A549 (cell line): ENCODE results near the gene INPP5K. TPM values are rescaled to one million over a fixed set of nuclear protein-coding genes. Genes with fewer than 3 reads are reported as not detected.

ENCODE experiments used
- ATAC-seq, 2 experiments: fragments of 200-7000 bp in 1 of 2; fragments of >200 bp in 1 of 2; cut with Nextera tagmentation in 1 of 2; cut with Tn5 transposase in 1 of 2; 3 replicates each; pipeline versions ENCODE4 v1.8.0 to v1.9.1; 2018 to 2020; ENCODE audit warnings: mild to moderate bottlenecking in 1 of 2, moderate library complexity in 1 of 2
- CTCF ChIA-PET: fragments of 300-600 bp; sonication (Branson Sonifier 250); formaldehyde crosslinking; extraction: SDS; loops from one replicate; lab custom pipeline; 2021; ENCODE audit warnings: antibody characterized with exemption, inconsistent platforms; lab: Yijun Ruan, JAX
- POLR2A ChIA-PET: fragments of 350-600 bp; formaldehyde crosslinking; extraction: SDS; loops from one replicate; lab custom pipeline; 2021; ENCODE audit warnings: antibody characterized with exemption, inconsistent platforms; lab: Yijun Ruan, JAX
- DNase-seq, 2 experiments: peaks; one replicate each; pipeline versions ENCODE4 v3.0.0 to v3.0.0-alpha.2; 2011 to 2016; ENCODE audit warnings: low read depth in 1 of 2, low spot score in 1 of 2
- FAIRE-seq: peaks from 2 replicates; lab custom pipeline; 2011; peaks lifted over from hg19 to GRCh38; lab: Jason Lieb, UNC
- H3K27ac ChIP-seq, 2 experiments: fragments of >200 bp; sonication (Bioruptor Twin); formaldehyde crosslinking; 3 replicates each; pipeline ENCODE4 v1.5.1; 2016 to 2017
- H3K4me1 ChIP-seq: fragments of >200 bp; sonication (Bioruptor Twin); formaldehyde crosslinking; 3 replicates; pipeline ENCODE4 v1.6.1; 2016
- H3K4me2 ChIP-seq: fragments of >200 bp; sonication (Bioruptor Twin); formaldehyde crosslinking; 3 replicates; pipeline ENCODE4 v1.6.1; 2016
- H3K4me3 ChIP-seq: fragments of >200 bp; sonication (Bioruptor Twin); formaldehyde crosslinking; 3 replicates; pipeline ENCODE4 v1.5.1; 2016
- H3K9me3 ChIP-seq: fragments of >200 bp; sonication (Bioruptor Twin); formaldehyde crosslinking; 3 replicates; pipeline ENCODE4 v1.6.1; 2016
- CBX2 ChIP-seq: fragments of 200-600 bp; sonication (generic); IDR thresholded peaks from 2 replicates; pipeline ENCODE4 v1.6.1; 2016; ENCODE audit warnings: low read depth, mild to moderate bottlenecking, borderline replicate concordance
- CBX8 ChIP-seq: fragments of 200-600 bp; sonication (generic); IDR thresholded peaks from 2 replicates; pipeline ENCODE4 v1.6.1; 2016
- CHD4 ChIP-seq: fragments of 200-600 bp; sonication (generic); IDR thresholded peaks from 2 replicates; pipeline ENCODE4 v1.6.1; 2016; ENCODE audit warnings: antibody characterized with exemption, mild to moderate bottlenecking, borderline replicate concordance
- EHMT2 ChIP-seq: fragments of 200-600 bp; sonication (generic); IDR thresholded peaks from 2 replicates; pipeline ENCODE4 v1.6.1; 2016; ENCODE audit warnings: antibody characterized with exemption, low read depth, mild to moderate bottlenecking, moderate library complexity
- FOXS1 ChIP-seq: fragments of 250-450 bp; sonication (Bioruptor Pico); IDR thresholded peaks from 2 replicates; pipeline ENCODE4 v1.5.0; 2020; ENCODE audit warnings: mild to moderate bottlenecking, moderate library complexity
- JUN ChIP-seq, 2 experiments: fragments of >200 bp; sonication (Bioruptor Twin); formaldehyde crosslinking; IDR thresholded peaks; 2 replicates in 1 of 2; 3 replicates in 1 of 2; pipeline ENCODE4 v1.6.1; 2016 to 2017
- KDM1A ChIP-seq: fragments of 200-600 bp; sonication (generic); IDR thresholded peaks from 2 replicates; pipeline ENCODE4 v1.6.1; 2016; ENCODE audit warnings: low read depth, mild to moderate bottlenecking
- NPAS2 ChIP-seq: fragments of 250-450 bp; sonication (Bioruptor Pico); IDR thresholded peaks from 2 replicates; pipeline ENCODE4 v1.8.0; 2022; ENCODE audit warnings: mild to moderate bottlenecking, moderate library complexity, borderline replicate concordance
- RARB ChIP-seq: fragments of 250-450 bp; sonication (Bioruptor Pico); IDR thresholded peaks from 2 replicates; pipeline ENCODE4 v1.8.0; 2021; ENCODE audit warnings: mild to moderate bottlenecking, moderate library complexity
- ZNF302 ChIP-seq: fragments of 250-450 bp; sonication (Bioruptor Pico); IDR thresholded peaks from 2 replicates; pipeline ENCODE4 v1.9.0; 2021; ENCODE audit warnings: inconsistent platforms, mild to moderate bottlenecking, moderate library complexity
- WGBS: methylation state at CpG from one replicate; pipeline ENCODE4 v1.1.6; 2017; ENCODE audit errors: missing lambda C conversion rate; 5-methylcytosine and 5-hydroxymethylcytosine counted together
- polyA plus RNA-seq, 4 experiments: library from polyadenylated mRNA; depleted of rRNA in 3 of 4; stranded (reverse); fragments of >200 nt; fragmentation: RNase III in 1 of 4; extraction: RNeasy Plus Mini Kit Qiagen cat#74134 plus additional on column Dnase treatment in 1 of 4; gene quantifications; 2 replicates in 3 of 4; 3 replicates in 1 of 4; pipeline ENCODE4 v1.2.3, GENCODE V29; 2011 to 2017
- TF ChIP-seq, protein P1 (sequence below): fragments of 150-350 bp; IDR thresholded peaks from 2 replicates; pipeline ENCODE4 v1.6.1; 2014; ENCODE audit warnings: low read depth, mild to moderate bottlenecking, low read length
- TF ChIP-seq, protein P2 (sequence below): fragments of >200 bp; sonication (Bioruptor Twin); formaldehyde crosslinking; IDR thresholded peaks from 3 replicates; pipeline ENCODE4 v1.6.1; 2016
- TF ChIP-seq, protein P3 (sequence below): fragments of 200-600 bp; sonication (generic); IDR thresholded peaks from 2 replicates; pipeline ENCODE4 v1.6.1; 2016; ENCODE audit warnings: antibody characterized with exemption, mild to moderate bottlenecking, moderate library complexity
- TF ChIP-seq, protein P4 (sequence below): fragments of 450-650 bp; IDR thresholded peaks from 2 replicates; pipeline ENCODE4 v1.6.1; 2014; ENCODE audit warnings: antibody characterized with exemption
- TF ChIP-seq, protein P5 (sequence below): IDR thresholded peaks from 2 replicates; pipeline ENCODE4 v1.6.1; 2012

INPP5K gene
- polyA plus RNA-seq, 2 of the 4 experiments (the other 2 are of a cell fraction), result 24.3 to 30.8 TPM

DNA sequence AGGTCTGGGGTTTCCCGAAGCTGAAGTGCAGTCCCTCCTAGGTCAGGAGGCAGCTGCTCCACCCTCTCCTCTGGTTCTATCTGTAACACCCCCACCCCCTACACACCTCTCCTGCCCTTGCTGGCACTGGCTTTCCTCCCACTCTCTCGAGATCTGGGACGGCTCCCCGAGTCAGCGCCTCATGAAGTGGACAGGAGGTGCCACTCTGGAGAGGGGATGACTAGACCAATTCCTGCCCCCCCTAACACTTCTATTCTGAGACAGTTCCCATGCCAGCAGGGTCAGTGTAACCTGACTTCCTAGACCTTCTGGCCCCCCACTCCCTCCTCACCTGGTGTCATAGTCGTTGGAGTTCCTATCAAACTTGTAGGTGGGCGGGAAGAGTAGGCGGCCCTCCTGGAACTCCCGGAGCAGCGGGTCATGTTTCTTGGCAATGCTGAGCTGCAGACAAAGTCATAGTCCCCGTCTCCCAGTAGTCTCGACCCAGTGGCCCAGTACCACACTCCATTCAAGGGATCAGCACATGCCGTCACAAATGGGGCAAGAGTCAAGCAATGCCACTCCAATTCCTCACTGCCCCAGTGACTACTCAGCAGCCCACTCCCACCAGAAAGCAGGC, 9.7 kb downstream of the INPP5K start:
- no peak overlapping the region for H3K4me3 ChIP-seq
- no peak for TF ChIP-seq CHD4
- TF ChIP-seq, protein P1, sequence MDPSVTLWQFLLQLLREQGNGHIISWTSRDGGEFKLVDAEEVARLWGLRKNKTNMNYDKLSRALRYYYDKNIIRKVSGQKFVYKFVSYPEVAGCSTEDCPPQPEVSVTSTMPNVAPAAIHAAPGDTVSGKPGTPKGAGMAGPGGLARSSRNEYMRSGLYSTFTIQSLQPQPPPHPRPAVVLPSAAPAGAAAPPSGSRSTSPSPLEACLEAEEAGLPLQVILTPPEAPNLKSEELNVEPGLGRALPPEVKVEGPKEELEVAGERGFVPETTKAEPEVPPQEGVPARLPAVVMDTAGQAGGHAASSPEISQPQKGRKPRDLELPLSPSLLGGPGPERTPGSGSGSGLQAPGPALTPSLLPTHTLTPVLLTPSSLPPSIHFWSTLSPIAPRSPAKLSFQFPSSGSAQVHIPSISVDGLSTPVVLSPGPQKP, result no peak
- TF ChIP-seq, protein P2, sequence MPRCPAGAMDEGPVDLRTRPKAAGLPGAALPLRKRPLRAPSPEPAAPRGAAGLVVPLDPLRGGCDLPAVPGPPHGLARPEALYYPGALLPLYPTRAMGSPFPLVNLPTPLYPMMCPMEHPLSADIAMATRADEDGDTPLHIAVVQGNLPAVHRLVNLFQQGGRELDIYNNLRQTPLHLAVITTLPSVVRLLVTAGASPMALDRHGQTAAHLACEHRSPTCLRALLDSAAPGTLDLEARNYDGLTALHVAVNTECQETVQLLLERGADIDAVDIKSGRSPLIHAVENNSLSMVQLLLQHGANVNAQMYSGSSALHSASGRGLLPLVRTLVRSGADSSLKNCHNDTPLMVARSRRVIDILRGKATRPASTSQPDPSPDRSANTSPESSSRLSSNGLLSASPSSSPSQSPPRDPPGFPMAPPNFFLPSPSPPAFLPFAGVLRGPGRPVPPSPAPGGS, result no peak
- TF ChIP-seq, protein P3, sequence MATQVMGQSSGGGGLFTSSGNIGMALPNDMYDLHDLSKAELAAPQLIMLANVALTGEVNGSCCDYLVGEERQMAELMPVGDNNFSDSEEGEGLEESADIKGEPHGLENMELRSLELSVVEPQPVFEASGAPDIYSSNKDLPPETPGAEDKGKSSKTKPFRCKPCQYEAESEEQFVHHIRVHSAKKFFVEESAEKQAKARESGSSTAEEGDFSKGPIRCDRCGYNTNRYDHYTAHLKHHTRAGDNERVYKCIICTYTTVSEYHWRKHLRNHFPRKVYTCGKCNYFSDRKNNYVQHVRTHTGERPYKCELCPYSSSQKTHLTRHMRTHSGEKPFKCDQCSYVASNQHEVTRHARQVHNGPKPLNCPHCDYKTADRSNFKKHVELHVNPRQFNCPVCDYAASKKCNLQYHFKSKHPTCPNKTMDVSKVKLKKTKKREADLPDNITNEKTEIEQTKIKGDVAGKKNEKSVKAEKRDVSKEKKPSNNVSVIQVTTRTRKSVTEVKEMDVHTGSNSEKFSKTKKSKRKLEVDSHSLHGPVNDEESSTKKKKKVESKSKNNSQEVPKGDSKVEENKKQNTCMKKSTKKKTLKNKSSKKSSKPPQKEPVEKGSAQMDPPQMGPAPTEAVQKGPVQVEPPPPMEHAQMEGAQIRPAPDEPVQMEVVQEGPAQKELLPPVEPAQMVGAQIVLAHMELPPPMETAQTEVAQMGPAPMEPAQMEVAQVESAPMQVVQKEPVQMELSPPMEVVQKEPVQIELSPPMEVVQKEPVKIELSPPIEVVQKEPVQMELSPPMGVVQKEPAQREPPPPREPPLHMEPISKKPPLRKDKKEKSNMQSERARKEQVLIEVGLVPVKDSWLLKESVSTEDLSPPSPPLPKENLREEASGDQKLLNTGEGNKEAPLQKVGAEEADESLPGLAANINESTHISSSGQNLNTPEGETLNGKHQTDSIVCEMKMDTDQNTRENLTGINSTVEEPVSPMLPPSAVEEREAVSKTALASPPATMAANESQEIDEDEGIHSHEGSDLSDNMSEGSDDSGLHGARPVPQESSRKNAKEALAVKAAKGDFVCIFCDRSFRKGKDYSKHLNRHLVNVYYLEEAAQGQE, result no peak
- FAIRE-seq (no peak), ATAC-seq (no peak), DNase-seq (no peak)
- no peaks in the 10 kb centered on the region for H3K4me1 ChIP-seq
- CTCF ChIA-PET, result interaction anchor here (0.6 to 5.4 kb wide), 6 partner anchors 9 to 408 kb away, joined by 3 to 49 read pairs (median 6); partner anchors contain the start of gene INPP5K
- 91% methylated on average over 13 of the region's 13 CpGs for WGBS
- POLR2A ChIA-PET, result no interaction called here
- no peak overlapping the region for H3K4me2 ChIP-seq
- H3K27ac ChIP-seq, result no peak overlapping the region
- no peaks in the 10 kb centered on the region for H3K9me3 ChIP-seq

DNA sequence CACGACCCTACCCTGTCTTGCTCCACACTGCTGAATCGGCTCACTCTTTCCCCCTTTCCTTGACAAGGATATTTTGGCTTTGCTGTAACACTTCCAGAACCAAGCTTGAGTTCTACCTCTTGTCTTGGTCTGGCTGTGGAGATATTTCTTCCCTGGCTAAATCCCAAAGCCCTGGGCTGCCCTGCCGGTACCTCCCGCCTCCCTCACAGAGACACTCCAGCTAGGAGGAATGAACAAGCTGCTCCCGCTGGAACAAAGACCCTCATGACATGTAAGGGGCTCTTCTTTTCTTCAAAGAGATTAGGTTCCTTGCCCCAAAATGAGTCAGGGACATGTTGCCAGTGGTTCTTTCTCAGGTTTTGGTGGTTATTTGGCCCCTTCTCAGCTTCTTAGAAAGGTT, 10.8 kb downstream of the INPP5K start:
- WGBS, result 89% methylated on average over 5 of the region's 5 CpGs
- FAIRE-seq (no peak), ATAC-seq (no peak), DNase-seq (no peak)
- H3K4me1 ChIP-seq, result no peaks in the 10 kb centered on the region
- no peak overlapping the region for H3K4me2 ChIP-seq
- H3K27ac ChIP-seq, result no peak overlapping the region
- H3K9me3 ChIP-seq, result no peaks in the 10 kb centered on the region
- POLR2A ChIA-PET, result interaction anchor here (4.1 kb wide), 1 partner anchor 11 kb away, joined by 19 read pairs; the partner anchor contains the start of gene INPP5K
- TF ChIP-seq CBX8 (no peak), NPAS2 (no peak), CBX2 (no peak), FOXS1 (no peak), EHMT2 (no peak), ZNF302 (no peak)
- TF ChIP-seq, protein P4, sequence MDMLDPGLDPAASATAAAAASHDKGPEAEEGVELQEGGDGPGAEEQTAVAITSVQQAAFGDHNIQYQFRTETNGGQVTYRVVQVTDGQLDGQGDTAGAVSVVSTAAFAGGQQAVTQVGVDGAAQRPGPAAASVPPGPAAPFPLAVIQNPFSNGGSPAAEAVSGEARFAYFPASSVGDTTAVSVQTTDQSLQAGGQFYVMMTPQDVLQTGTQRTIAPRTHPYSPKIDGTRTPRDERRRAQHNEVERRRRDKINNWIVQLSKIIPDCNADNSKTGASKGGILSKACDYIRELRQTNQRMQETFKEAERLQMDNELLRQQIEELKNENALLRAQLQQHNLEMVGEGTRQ, result no peak
- CTCF ChIA-PET, result interaction anchor here (0.7 to 5.4 kb wide), 9 partner anchors 9 to 140 kb away, joined by 3 to 49 read pairs (median 5); partner anchors contain the start of gene INPP5K
- H3K4me3 ChIP-seq, result no peak overlapping the region

DNA sequence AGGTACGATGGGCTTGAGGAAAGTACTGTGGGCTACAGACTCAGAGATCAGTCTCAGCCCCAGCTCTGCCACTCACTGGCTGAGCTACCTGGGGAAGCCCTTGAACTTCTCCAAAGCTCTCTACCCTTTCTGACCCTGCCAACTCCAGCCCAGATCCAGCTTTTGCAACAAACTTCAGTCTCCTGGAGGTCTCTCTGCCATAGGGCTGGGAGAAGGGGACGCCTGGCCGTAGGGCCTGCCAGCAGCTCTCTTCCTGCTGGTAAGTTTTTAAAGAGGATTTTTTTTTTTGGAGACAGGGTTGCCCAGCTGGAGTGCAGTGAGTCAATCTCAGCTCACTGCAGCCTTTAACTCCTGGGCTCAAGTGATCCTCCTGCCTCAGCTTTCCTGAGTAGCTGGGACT, 11.5 kb downstream of the INPP5K start:
- CTCF ChIA-PET, result interaction anchor here (0.7 to 5.4 kb wide), 8 partner anchors 8 to 245 kb away, joined by 3 to 49 read pairs (median 4); partner anchors contain the start of gene INPP5K
- POLR2A ChIA-PET, result interaction anchor here (4.1 kb wide), 1 partner anchor 11 kb away, joined by 19 read pairs; the partner anchor contains the start of gene INPP5K
- no peak for FAIRE-seq
- no peak for DNase-seq
- ATAC-seq, result no peak; a peak in 1 of 6 replicates
- Histone ChIP-seq H3K9me3 (no peaks in the 10 kb centered on the region), H3K27ac (no peak overlapping the region), H3K4me2 (no peak overlapping the region), H3K4me1 (no peaks in the 10 kb centered on the region), H3K4me3 (no peak overlapping the region)
- TF ChIP-seq, protein P5, sequence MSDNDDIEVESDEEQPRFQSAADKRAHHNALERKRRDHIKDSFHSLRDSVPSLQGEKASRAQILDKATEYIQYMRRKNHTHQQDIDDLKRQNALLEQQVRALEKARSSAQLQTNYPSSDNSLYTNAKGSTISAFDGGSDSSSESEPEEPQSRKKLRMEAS, result no peak
- TF ChIP-seq RARB (CRISPR knock-in tag) (no peak), JUN (IDR thresholded peaks at IDR 0.05) (no peak), KDM1A (no peak)
- 86% methylated on average over 3 of the region's 3 CpGs for WGBS
